Measurements from ENCODE around the gene HBQ1.
A peak's percentile ranks its signal among the peaks of the same experiment; 100 is the strongest.

The HBQ1 gene

GRCh38 chr16:180101-180675, at the start of gene HBQ1:
HBQ1 (plus strand) TSS chr16:180459; CDS start chr16:180487, 28 bp downstream.
- H3K27me3 ChIP-seq (ENCODE audit: low read depth): peaks cover 5% of the 10 kb centered on the region
- H3K36me3 ChIP-seq (replicated peaks): 0 out of 2 replicates have a peak, but pooled peaks cover 4% of the 10 kb centered on the region
- peak within 1 kb of the TSS; percentile 50 for H3K4me3 ChIP-seq
- no peaks in the 10 kb centered on the region for H3K9me3 ChIP-seq
- in situ Hi-C loops (cut with MboI; ENCODE audit: low sequenced_read_pairs): loop anchor here (5.0 kb wide), 1 partner anchor 73 kb away; no protein-coding TSS in a partner anchor
- DNase-seq (ENCODE audit: low spot score in 2 of 2): peak; percentile 52 to 82
- peaks cover 4% of the 10 kb centered on the region for H3K4me1 ChIP-seq

GRCh38 chr16:130533-131173, 49.6 kb upstream of the HBQ1 start:
- DNase-seq (ENCODE audit: low spot score in 2 of 2): no peak
- Histone ChIP-seq H3K4me3 (no peak overlapping the region), H3K4me1 (no peaks in the 10 kb centered on the region), H3K9me3 (no peaks in the 10 kb centered on the region), H3K36me3 (replicated peaks) (no peaks in the 10 kb centered on the region), H3K27me3 (ENCODE audit: low read depth) (no peaks in the 10 kb centered on the region)
- in situ Hi-C loops (cut with MboI; ENCODE audit: low sequenced_read_pairs): no loop called here

GRCh38 chr16:132120-132519, 48.1 kb upstream of the HBQ1 start:
- in situ Hi-C loops (cut with MboI; ENCODE audit: low sequenced_read_pairs): no loop called here
- H3K4me3 ChIP-seq: no peak overlapping the region
- no peak for DNase-seq (ENCODE audit: low spot score in 2 of 2)
- H3K9me3 ChIP-seq: no peaks in the 10 kb centered on the region
- H3K4me1 ChIP-seq: peaks cover under 1% of the 10 kb centered on the region
- H3K36me3 ChIP-seq (replicated peaks): no peaks in the 10 kb centered on the region; the same call in none of the 2 replicates
- no peaks in the 10 kb centered on the region for H3K27me3 ChIP-seq (ENCODE audit: low read depth)

- no peaks in the 10 kb centered on the region for H3K27me3 ChIP-seq (ENCODE audit: low read depth)
- no peak overlapping the region for H3K4me3 ChIP-seq
- DNase-seq (ENCODE audit: low spot score in 2 of 2): no peak
- peaks cover 5% of the 10 kb centered on the region for H3K4me1 ChIP-seq
- H3K9me3 ChIP-seq: no peaks in the 10 kb centered on the region
- no peaks in the 10 kb centered on the region; the same call in none of the 2 replicates for H3K36me3 ChIP-seq (replicated peaks)
- in situ Hi-C loops (cut with MboI; ENCODE audit: low sequenced_read_pairs): no loop called here
Observed at GRCh38 chr16:133716-134115, 46.5 kb upstream of the HBQ1 start.

GRCh38 chr16:138049-138417, 42.2 kb upstream of the HBQ1 start:
- Histone ChIP-seq H3K36me3 (replicated peaks) (no peaks in the 10 kb centered on the region; the same call in none of the 2 replicates), H3K4me1 (peaks cover 5% of the 10 kb centered on the region), H3K4me3 (peak overlapping the region; percentile 63), H3K9me3 (no peaks in the 10 kb centered on the region), H3K27me3 (ENCODE audit: low read depth) (no peaks in the 10 kb centered on the region)
- DNase-seq (ENCODE audit: low spot score in 2 of 2): peak in 1 of 2 experiments; percentile 66
- in situ Hi-C loops (cut with MboI; ENCODE audit: low sequenced_read_pairs): no loop called here

- Histone ChIP-seq H3K27me3 (ENCODE audit: low read depth) (no peaks in the 10 kb centered on the region), H3K4me3 (no peak overlapping the region), H3K4me1 (peaks cover 5% of the 10 kb centered on the region), H3K36me3 (replicated peaks) (no peaks in the 10 kb centered on the region; the same call in none of the 2 replicates), H3K9me3 (no peaks in the 10 kb centered on the region)
- no peak for DNase-seq (ENCODE audit: low spot score in 2 of 2)
- in situ Hi-C loops (cut with MboI; ENCODE audit: low sequenced_read_pairs): no loop called here
Observed at GRCh38 chr16:140175-140857, 39.9 kb upstream of the HBQ1 start.

- in situ Hi-C loops (cut with MboI; ENCODE audit: low sequenced_read_pairs): no loop called here
- no peak for DNase-seq (ENCODE audit: low spot score in 2 of 2)
- Histone ChIP-seq H3K9me3 (no peaks in the 10 kb centered on the region), H3K4me1 (peaks cover 1% of the 10 kb centered on the region; the same call in 1 of the 2 replicates), H3K36me3 (replicated peaks) (no peaks in the 10 kb centered on the region; the same call in 1 of the 2 replicates), H3K4me3 (no peak overlapping the region), H3K27me3 (ENCODE audit: low read depth) (no peaks in the 10 kb centered on the region)
Observed at GRCh38 chr16:142405-142967, 37.8 kb upstream of the HBQ1 start.

GRCh38 chr16:143047-143446, 37.2 kb upstream of the HBQ1 start:
- Histone ChIP-seq H3K27me3 (ENCODE audit: low read depth) (no peaks in the 10 kb centered on the region), H3K36me3 (replicated peaks) (no peaks in the 10 kb centered on the region; the same call in 1 of the 2 replicates), H3K9me3 (no peaks in the 10 kb centered on the region), H3K4me3 (no peak overlapping the region), H3K4me1 (no peaks in the 10 kb centered on the region)
- DNase-seq (ENCODE audit: low spot score in 2 of 2): no peak
- in situ Hi-C loops (cut with MboI; ENCODE audit: low sequenced_read_pairs): no loop called here

- Histone ChIP-seq H3K27me3 (ENCODE audit: low read depth) (no peaks in the 10 kb centered on the region), H3K4me1 (no peaks in the 10 kb centered on the region), H3K36me3 (replicated peaks) (no peaks in the 10 kb centered on the region; the same call in 1 of the 2 replicates), H3K9me3 (no peaks in the 10 kb centered on the region), H3K4me3 (no peak overlapping the region)
- DNase-seq (ENCODE audit: low spot score in 2 of 2): no peak
- in situ Hi-C loops (cut with MboI; ENCODE audit: low sequenced_read_pairs): no loop called here
Observed at GRCh38 chr16:143456-143855, 36.8 kb upstream of the HBQ1 start.

GRCh38 chr16:144797-145252, 35.4 kb upstream of the HBQ1 start:
- Histone ChIP-seq H3K9me3 (no peaks in the 10 kb centered on the region), H3K4me1 (no peaks in the 10 kb centered on the region), H3K27me3 (ENCODE audit: low read depth) (peaks cover 1% of the 10 kb centered on the region; the same call in 1 of the 2 replicates), H3K4me3 (no peak overlapping the region), H3K36me3 (replicated peaks) (no peaks in the 10 kb centered on the region; the same call in 1 of the 2 replicates)
- in situ Hi-C loops (cut with MboI; ENCODE audit: low sequenced_read_pairs): no loop called here
- no peak for DNase-seq (ENCODE audit: low spot score in 2 of 2)

- Histone ChIP-seq H3K27me3 (ENCODE audit: low read depth) (peaks cover 2% of the 10 kb centered on the region; the same call in 1 of the 2 replicates), H3K4me3 (no peak overlapping the region), H3K36me3 (replicated peaks) (no peaks in the 10 kb centered on the region; the same call in 1 of the 2 replicates), H3K9me3 (no peaks in the 10 kb centered on the region), H3K4me1 (no peaks in the 10 kb centered on the region)
- DNase-seq (ENCODE audit: low spot score in 2 of 2): no peak
- in situ Hi-C loops (cut with MboI; ENCODE audit: low sequenced_read_pairs): no loop called here
Observed at GRCh38 chr16:146646-147045, 33.6 kb upstream of the HBQ1 start.

GRCh38 chr16:149024-149660, 31.1 kb upstream of the HBQ1 start:
- DNase-seq (ENCODE audit: low spot score in 2 of 2): no peak
- H3K9me3 ChIP-seq: no peaks in the 10 kb centered on the region
- no peak overlapping the region for H3K4me3 ChIP-seq
- in situ Hi-C loops (cut with MboI; ENCODE audit: low sequenced_read_pairs): no loop called here
- H3K36me3 ChIP-seq (replicated peaks): no peaks in the 10 kb centered on the region; the same call in 1 of the 2 replicates
- peaks cover 2% of the 10 kb centered on the region; the same call in 1 of the 2 replicates for H3K27me3 ChIP-seq (ENCODE audit: low read depth)
- no peaks in the 10 kb centered on the region for H3K4me1 ChIP-seq

All from HAP-1 (cell line).